Stimulated activated CD8-positive, alpha-beta memory T cell treated with anti-CD3 and anti-CD28 coated beads, Interleukin-7, amount 100 ng/mL, for 4 hours (primary cell): Measurements from ENCODE around the gene P2RY1.

ENCODE experiments used
- DNase-seq, 2 donors: peaks; one replicate each; pipeline ENCODE4 v3.0.0-alpha.2; 2020; ENCODE audit warnings: low read depth in 2 of 2

The P2RY1 gene

GRCh38 chr3:152834776-152835600 is at the start of gene P2RY1:
P2RY1 (plus strand) TSS chr3:152835131; CDS start chr3:152835783, 652 bp downstream.
- DNase-seq, result no peak

- no peak for DNase-seq
Observed at GRCh38 chr3:152786977-152787681, 47.8 kb upstream of the P2RY1 start.

- no peak for DNase-seq
Observed at GRCh38 chr3:152790651-152791387, 44.1 kb upstream of the P2RY1 start.

- DNase-seq, result no peak
Observed at GRCh38 chr3:152793969-152794368, 41.0 kb upstream of the P2RY1 start.

- no peak for DNase-seq
Observed at GRCh38 chr3:152797751-152798432, 37.0 kb upstream of the P2RY1 start.

GRCh38 chr3:152811974-152812760 is 22.8 kb upstream of the P2RY1 start:
- DNase-seq, result no peak

GRCh38 chr3:152817400-152817799 is 17.5 kb upstream of the P2RY1 start:
- no peak for DNase-seq

GRCh38 chr3:152818027-152818426 is 16.9 kb upstream of the P2RY1 start:
- DNase-seq, result no peak

GRCh38 chr3:152823173-152823572 is 11.8 kb upstream of the P2RY1 start:
- no peak for DNase-seq

- no peak for DNase-seq
Observed at GRCh38 chr3:152823781-152824180, 11.2 kb upstream of the P2RY1 start.

GRCh38 chr3:152825566-152825965 is 9.4 kb upstream of the P2RY1 start:
- DNase-seq, result no peak

- DNase-seq, result no peak
Observed at GRCh38 chr3:152826476-152826875, 8.5 kb upstream of the P2RY1 start.

- DNase-seq, result no peak
Observed at GRCh38 chr3:152827313-152827712, 7.6 kb upstream of the P2RY1 start.

GRCh38 chr3:152828075-152828840 is 6.7 kb upstream of the P2RY1 start:
- DNase-seq, result no peak

- DNase-seq, result no peak
Observed at GRCh38 chr3:152830245-152830644, 4.7 kb upstream of the P2RY1 start.

- DNase-seq, result no peak
Observed at GRCh38 chr3:152832046-152832445, 2.9 kb upstream of the P2RY1 start.

GRCh38 chr3:152833089-152833488 is 1.8 kb upstream of the P2RY1 start:
- no peak for DNase-seq

GRCh38 chr3:152834191-152834775 is 648 bp upstream of the P2RY1 start:
- no peak for DNase-seq

- no peak for DNase-seq
Observed at GRCh38 chr3:152835601-152836102, 721 bp downstream of the P2RY1 start.

GRCh38 chr3:152836269-152836668 is 1.3 kb downstream of the P2RY1 start:
- DNase-seq, result no peak
